Pancreas (tissue), 10 donors: Measurements from ENCODE around the gene VMP1. TPM values are rescaled to one million over a fixed set of nuclear protein-coding genes. Genes with fewer than 3 reads are reported as not detected.

Source experiments
- ATAC-seq, 4 donors: fragments of 200-7000 bp; cut with Tn5 transposase; one replicate each; pipeline versions ENCODE4 v1.8.0 to v1.9.1; 2020; ENCODE audit warnings: mild to moderate bottlenecking in 4 of 4, moderate library complexity in 4 of 4
- DNase-seq, 6 donors: peaks; one replicate each; pipeline ENCODE4 v3.0.0-alpha.2; 2020
- FAIRE-seq: peaks from 2 replicates; lab custom pipeline; 2012; peaks lifted over from hg19 to GRCh38; lab: Jason Lieb, UNC
- H3K27ac ChIP-seq, 4 donors: fragments of 200-600 bp; sonication (generic); 1 replicate in 3 of 4; 2 replicates in 1 of 4; pipeline versions ENCODE4 v1.5.0 to v1.8.0; 2020
- H3K27me3 ChIP-seq, 4 donors: fragments of 200-600 bp; one replicate each; pipeline ENCODE4 v1.8.0; 2021
- H3K36me3 ChIP-seq, 3 donors: fragments of 200-600 bp; sonication (generic) in 1 of 3; one replicate each; pipeline versions ENCODE4 v1.5.0 to v1.8.0; 2020 to 2021
- H3K4me1 ChIP-seq, 3 donors: fragments of 200-600 bp; one replicate each; pipeline ENCODE4 v1.8.0; 2021
- H3K4me3 ChIP-seq, 4 donors: fragments of 200-600 bp; sonication (generic) in 2 of 4; one replicate each; pipeline versions ENCODE4 v1.5.0 to v1.8.0; 2020 to 2021
- H3K9me3 ChIP-seq, 4 donors: fragments of 200-600 bp; one replicate each; pipeline ENCODE4 v1.8.0; 2021
- WGBS, 2 donors: extraction: QIAGEN DNeasy Blood & Tissue Kit; methylation state at CpG; one replicate each; pipeline ENCODE4 v1.1.7; 2013; 5-methylcytosine and 5-hydroxymethylcytosine counted together
- intact Hi-C, 3 donors: fragments of 100-400 bp; cut with DNase I; formaldehyde crosslinking; loops; one replicate each; pipeline versions ENCODE4 v1.11.1 to v1.14.2; 2022
- microRNA-seq, 2 donors: library from miRNA; unstranded; fragments of <30 nt; microRNA quantifications; one replicate each; pipeline versions ENCODE4 to v1.1.0, GENCODE V29; 2019 to 2020
- polyA plus RNA-seq, 2 donors: library from polyadenylated mRNA; stranded (reverse); fragments of 200-250 nt; gene quantifications; one replicate each; pipeline ENCODE4 v1.2.3, GENCODE V29; 2013
- total RNA-seq, 6 donors: library from RNA; stranded (reverse); fragmentation: NEBNext Ultra II Directional in 4 of 6; extraction: Animal tissue kit (Norgen Biotek cat#: 25700) in 4 of 6; gene quantifications; one replicate each; pipeline versions ENCODE4 v1.2.1 to v1.2.4, GENCODE V29; 2021 to 2023
- TF ChIP-seq, protein P1 (sequence below), 4 donors: fragments of 200-600 bp; sonication (generic) in 3 of 4; IDR thresholded peaks; one replicate each; pipeline versions ENCODE4 v1.5.0 to v1.8.0; 2021; ENCODE audit warnings: antibody characterized with exemption in 4 of 4
- donor health status: healthy with polysubstance abuse.
- donor health status: DM: no; HTN: no; CAD: no; lungs with moderate emphysema.
- donor health status: DM: no; HTN: no; CAD: no.
- donor health status: control.
- donor health status: control.
- donor health status: Bipolar disorder and iron deficiency.
- donor health status: DM: yes; HTN: yes; CAD: no.
- donor health status: DM: no; HTN: no; CAD: no.
- donor health status: DM: no; HTN: no; CAD: no.
- donor health status: DM: yes; HTN: yes; CAD: no.

VMP1 gene
- total and polyA plus RNA-seq, 8 donors, result 55.5 to 177 (median 91.8) TPM

GRCh38 chr17:59888145-59888750 lies 180.8 kb downstream of the VMP1 start:
- Histone ChIP-seq H3K27me3 (no peaks in the 10 kb centered on the region), H3K27ac (no peak overlapping the region), H3K4me3 (no peak overlapping the region), H3K36me3 (peaks cover 0 to 15% (median 5%) of the 10 kb centered on the region in 3 donors), H3K4me1 (peaks cover 0 to 7% (median 0%) of the 10 kb centered on the region in 3 donors), H3K9me3 (no peaks in the 10 kb centered on the region)
- ATAC-seq (no peak), DNase-seq (peak in 1 of 6 donors; percentile 10), FAIRE-seq (no peak)
- intact Hi-C loops, result no loop called here
- TF ChIP-seq, protein P1, sequence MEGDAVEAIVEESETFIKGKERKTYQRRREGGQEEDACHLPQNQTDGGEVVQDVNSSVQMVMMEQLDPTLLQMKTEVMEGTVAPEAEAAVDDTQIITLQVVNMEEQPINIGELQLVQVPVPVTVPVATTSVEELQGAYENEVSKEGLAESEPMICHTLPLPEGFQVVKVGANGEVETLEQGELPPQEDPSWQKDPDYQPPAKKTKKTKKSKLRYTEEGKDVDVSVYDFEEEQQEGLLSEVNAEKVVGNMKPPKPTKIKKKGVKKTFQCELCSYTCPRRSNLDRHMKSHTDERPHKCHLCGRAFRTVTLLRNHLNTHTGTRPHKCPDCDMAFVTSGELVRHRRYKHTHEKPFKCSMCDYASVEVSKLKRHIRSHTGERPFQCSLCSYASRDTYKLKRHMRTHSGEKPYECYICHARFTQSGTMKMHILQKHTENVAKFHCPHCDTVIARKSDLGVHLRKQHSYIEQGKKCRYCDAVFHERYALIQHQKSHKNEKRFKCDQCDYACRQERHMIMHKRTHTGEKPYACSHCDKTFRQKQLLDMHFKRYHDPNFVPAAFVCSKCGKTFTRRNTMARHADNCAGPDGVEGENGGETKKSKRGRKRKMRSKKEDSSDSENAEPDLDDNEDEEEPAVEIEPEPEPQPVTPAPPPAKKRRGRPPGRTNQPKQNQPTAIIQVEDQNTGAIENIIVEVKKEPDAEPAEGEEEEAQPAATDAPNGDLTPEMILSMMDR (IDR thresholded peaks at IDR 0.05), result no peak
- 94 to 95% methylated on average over 7 to 8 of the region's 8 CpGs for WGBS, 2 donors

GRCh38 chr17:59890720-59891119 lies 183.3 kb downstream of the VMP1 start:
- FAIRE-seq (no peak), ATAC-seq (no peak), DNase-seq (no peak)
- TF ChIP-seq, protein P1 (IDR thresholded peaks at IDR 0.05), result no peak
- H3K4me1 ChIP-seq, result peaks cover 0 to 18% (median 0%) of the 10 kb centered on the region in 3 donors
- no peaks in the 10 kb centered on the region for H3K27me3 ChIP-seq
- no peak overlapping the region for H3K27ac ChIP-seq
- 92 to 97% methylated on average over 2 of the region's 2 CpGs for WGBS, 2 donors
- H3K9me3 ChIP-seq, result no peaks in the 10 kb centered on the region
- no peak overlapping the region for H3K4me3 ChIP-seq
- H3K36me3 ChIP-seq, result no peaks in the 10 kb centered on the region
- intact Hi-C loops, result no loop called here

Small RNA genes lying within 50 kb of the gene (microRNA-seq; reads per million reads assigned to microRNA genes)
- 106,291 to 108,569 reads per million in 2 donors for gene MIR21

Other genes starting within 250 kb of the VMP1 start
- gene DHX40, start 142.0 kb upstream of the VMP1 start, total RNA-seq, result 10 to 100 TPM; 11.7 to 21.2 (median 15.7) TPM
- gene DHX40, start 142.0 kb upstream of the VMP1 start, polyA plus RNA-seq, result 10 to 100 TPM in 1 of 2 donors, 1 to 10 TPM in 1; 6.6 to 16.7 TPM
- 100 to 1,000 TPM in 2 of 6 donors, 10 to 100 TPM in 4; 44.7 to 118 (median 75.7) TPM for gene CLTC, start 87.8 kb upstream of the VMP1 start, total RNA-seq
- gene CLTC, start 87.8 kb upstream of the VMP1 start, polyA plus RNA-seq, result 10 to 100 TPM; 25.7 to 54.1 TPM
- gene PTRH2, start 224 bp upstream of the VMP1 start, total RNA-seq, result 10 to 100 TPM in 1 of 6 donors, 1 to 10 TPM in 5; 5.5 to 11.4 (median 9.3) TPM
- gene PTRH2, start 224 bp upstream of the VMP1 start, polyA plus RNA-seq, result 10 to 100 TPM; 17.6 to 23.8 TPM
- 1 to 10 TPM; 3.4 to 8.5 (median 6.4) TPM for gene TUBD1, start 185.3 kb downstream of the VMP1 start, total RNA-seq
- 1 to 10 TPM; 6.7 to 8.4 TPM for gene TUBD1, start 185.3 kb downstream of the VMP1 start, polyA plus RNA-seq
- 10 to 100 TPM; 19.2 to 24.5 (median 21.3) TPM for gene RPS6KB1, start 185.5 kb downstream of the VMP1 start, total RNA-seq
- gene RPS6KB1, start 185.5 kb downstream of the VMP1 start, polyA plus RNA-seq, result 10 to 100 TPM in 1 of 2 donors, 1 to 10 TPM in 1; 10.0 to 12.3 TPM